Amniotic epithelial cell (primary cell): ENCODE measurements around the gene MPPED1.

Source experiments
- DNase-seq: peaks from one replicate; pipeline ENCODE4 v3.0.0-alpha.2; 2010; ENCODE audit warnings: low read depth

The MPPED1 gene, protein sequence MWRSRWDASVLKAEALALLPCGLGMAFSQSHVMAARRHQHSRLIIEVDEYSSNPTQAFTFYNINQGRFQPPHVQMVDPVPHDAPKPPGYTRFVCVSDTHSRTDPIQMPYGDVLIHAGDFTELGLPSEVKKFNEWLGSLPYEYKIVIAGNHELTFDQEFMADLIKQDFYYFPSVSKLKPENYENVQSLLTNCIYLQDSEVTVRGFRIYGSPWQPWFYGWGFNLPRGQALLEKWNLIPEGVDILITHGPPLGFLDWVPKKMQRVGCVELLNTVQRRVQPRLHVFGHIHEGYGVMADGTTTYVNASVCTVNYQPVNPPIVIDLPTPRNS

DNA sequence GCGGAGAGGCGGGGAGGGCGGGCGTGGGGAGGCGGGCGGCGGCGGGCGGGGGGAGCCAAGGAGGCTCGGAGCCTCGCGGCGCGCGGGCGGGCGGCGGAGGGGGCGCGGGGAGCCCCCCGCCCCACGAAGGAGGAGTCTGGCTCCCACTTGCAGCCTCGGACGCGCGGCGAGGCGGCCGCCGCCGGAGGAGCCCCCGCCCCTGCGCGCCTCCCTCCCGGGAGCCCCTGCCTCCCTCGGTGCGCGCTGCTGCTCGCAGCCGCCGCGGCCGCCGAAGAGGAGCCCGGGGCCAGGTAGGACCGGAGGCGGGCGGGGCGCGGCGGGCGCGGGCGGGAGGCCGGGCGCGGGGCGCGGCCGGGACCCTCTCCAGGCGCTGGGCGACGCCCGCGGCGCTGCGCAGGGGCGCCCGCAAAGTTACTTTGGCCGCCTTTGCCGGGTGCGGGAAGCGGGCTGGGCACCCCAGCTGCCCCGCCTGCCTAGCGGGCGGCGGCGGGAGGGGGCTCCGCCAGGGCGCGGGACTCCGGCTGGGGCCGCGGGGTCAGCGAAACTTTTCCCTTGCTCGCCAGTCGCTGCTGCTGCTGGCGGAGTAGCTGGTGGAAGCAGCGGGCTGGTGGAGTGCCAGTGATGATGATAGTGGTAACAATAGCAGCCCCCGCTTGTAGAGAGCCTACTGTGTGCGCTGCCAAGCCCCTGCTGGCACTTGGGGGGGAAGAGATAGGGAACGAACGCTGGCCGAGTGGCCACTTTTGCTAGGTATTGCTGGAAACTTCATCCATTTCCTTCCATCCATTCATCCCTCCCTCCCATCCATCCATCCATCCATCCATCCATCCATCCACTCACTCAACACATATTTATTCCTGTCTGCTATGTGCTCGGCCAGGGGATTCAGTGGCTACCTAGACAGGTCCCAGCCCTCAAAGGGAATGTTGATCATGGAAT, at the start of gene MPPED1:
Gene MPPED1 (plus strand): TSS at position 146 of the 939 bp plus-strand sequence. CDS start 12,972 bp downstream, outside the sequence.
- no peak for DNase-seq

DNA sequence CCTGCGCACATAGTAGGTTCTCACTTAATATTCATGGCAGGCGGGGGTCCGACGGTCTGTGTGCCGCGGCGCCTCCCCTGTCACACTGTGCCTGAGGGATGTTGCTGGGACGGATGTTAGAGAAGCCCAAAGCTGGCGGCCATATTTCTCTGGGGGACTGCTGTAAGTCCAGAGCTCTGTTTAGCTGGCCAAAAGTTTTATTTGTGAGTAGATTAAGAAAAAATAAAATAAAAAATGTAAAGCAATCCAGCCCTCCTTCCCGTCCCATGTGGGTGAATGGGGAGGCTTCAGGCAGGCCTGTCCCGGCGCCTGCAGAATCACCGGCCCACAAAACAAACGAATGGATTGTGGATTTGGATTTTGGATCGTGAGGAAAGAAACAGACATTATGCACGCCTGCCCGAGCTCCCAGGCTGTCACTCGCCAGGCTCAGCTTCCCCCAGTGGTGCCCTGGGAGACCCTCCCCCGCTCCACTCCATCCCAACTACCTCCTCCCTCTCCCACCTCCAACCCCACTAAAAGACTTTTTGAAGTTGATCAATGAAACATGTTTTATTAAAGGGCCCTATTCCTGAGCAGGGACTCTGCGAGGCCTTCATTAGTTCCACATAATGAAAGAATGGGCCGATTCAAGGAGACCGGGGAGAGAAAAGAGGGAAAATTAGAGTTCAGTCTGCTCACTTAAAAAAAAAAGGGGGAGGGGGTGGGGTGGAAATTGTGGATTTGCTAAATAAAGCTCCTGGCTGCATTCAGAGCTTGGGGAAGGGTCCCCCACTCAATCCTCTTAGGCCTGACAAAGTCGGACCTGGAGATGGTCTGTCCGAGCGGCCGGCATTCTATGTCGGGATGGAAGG, 48.3 kb upstream of the MPPED1 start:
- no peak for DNase-seq

DNA sequence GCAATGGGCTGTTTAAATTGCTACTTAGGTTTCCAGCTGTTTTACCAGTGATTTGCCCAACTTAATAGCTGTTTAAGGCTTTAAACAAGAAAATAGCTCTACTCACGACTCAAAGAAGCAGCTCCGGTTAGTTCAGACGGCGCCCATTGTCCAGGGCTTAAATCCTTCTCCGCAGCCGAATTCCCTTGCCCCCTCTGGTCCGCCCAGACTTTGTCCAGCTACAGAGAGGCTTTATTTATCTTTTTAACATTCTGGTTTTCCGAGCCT, 47.7 kb upstream of the MPPED1 start:
- no peak for DNase-seq

DNA sequence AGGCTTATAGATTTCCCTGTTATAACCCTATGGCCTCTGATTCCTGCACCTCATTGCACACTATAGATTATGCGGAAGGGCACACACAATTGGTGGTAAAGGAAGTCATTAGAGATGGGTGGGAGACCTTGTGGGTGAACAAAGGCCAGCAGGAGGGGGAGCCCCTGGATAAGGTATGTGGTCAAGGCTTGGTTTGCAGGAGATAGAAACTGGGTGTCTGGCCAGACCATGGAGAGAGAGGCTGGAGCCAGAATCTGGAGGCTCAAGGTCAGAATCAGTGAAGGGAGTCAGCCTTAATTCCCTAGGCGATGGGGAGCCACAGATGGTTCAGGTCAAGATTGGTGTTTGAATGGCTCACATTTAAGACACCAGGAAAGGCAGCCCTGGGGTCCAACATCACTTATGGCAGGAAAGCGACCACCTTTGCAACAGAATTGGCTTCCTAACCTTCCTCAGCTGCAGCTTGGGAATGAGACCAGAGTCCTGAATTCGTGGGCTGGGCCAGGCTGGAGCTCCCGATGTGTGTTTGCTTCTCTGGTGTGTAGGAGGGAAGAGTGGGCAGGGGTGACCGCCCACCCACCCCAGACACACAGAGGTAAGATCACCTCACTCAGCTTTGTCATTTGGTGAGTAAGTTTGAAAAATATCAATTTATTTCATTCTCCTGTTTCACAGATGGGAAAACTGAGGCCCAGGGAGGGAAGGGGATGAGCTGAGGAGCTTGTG, 45.9 kb upstream of the MPPED1 start:
- no peak for DNase-seq

DNA sequence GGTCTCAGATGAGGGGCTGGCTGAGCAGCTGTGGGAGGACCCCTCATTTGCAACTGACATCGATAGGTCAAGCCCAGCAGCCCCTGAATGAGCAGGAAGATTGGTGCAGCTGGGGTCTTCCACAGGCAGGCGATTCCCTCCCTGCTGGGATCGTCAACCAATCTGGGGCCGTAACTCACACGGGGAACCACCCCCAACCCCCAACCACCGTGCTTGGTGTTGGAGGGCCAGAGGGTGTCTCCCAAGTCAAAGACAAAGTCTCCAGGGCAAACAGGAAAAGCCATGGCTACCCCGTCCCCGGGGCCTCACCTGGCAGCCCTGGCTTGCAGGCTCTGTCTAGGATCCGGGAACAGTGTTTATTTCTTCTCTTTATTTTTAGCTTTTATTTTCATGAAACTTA, 41.8 kb upstream of the MPPED1 start:
- DNase-seq = no peak

DNA sequence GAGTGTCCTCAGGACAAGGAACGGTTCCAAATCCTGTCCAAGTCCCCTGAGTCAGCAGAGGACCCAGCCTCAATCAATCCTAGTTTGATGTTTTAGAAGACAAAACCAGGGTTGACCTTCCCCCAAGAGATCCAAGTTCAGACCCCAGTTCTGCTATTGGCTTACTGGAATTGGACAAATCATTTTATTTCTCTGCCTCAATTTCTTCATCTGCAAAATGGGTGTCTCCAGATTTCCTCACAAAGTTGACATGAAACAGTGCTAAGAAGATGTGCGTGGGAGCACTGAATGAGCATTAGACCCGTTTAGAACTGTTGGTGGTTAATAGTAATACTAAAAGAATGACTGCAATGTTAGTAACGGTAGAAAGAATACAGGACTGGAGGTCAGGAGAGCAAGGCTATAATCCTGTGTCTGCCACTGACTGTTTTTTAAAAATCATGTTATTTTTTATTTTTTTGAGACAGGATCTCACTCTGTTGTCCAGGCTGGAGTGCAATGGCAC, 35.8 kb upstream of the MPPED1 start:
- DNase-seq = peak; percentile 76

DNA sequence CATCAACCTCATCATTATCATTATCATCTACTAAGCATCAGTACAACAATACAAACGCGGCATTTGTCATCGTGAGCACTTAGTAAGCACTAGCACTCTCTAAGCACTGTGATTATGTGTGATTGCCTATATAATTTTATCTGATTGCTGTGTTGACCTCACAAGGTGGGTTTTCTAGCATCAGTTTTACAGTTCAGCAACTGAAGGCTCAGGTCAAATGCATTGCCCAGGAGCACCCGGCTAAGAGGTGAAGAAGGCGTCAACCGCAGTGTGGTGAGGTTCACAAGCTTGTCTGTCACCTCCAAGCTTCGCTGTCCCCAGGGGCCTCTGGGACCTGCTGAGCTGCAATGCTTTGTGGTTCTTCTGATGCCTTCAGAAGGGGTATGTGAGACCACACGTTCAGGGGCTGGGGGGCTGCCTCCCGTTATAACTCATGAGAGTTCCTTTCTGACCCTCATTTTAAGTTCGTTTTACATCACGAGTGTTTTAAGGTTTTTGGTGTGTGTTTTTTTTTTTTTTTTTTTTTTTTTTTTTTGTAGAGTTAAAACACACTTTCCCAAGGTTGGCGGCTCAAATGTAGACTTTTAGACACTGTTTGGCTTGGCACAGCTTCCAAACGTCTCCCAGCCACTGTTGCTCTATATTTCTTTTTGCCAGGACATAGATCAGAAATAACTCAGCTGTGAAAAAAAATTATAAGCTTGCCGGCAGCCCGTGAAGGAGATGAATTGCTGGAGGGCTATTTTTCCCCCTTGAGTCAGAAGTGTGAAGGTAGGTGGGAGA, 34.9 kb upstream of the MPPED1 start:
- DNase-seq = no peak

DNA sequence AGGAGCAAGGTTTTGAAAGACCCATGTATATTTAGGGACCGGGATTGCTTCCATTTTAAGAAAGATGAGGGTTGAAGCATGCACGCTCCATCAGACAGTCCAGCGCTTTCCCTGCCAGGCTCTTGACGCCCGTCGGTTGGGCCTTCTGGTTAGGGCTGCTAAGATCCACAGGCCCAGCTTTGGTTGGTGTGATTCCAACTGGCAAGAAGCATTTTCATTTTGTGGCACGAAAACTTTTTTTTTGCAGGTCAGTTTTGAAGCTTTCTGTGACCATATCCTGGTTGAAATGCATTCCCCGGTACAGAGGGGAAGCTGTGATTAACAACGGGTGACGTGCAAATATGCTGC, 34.3 kb upstream of the MPPED1 start:
- no peak for DNase-seq

DNA sequence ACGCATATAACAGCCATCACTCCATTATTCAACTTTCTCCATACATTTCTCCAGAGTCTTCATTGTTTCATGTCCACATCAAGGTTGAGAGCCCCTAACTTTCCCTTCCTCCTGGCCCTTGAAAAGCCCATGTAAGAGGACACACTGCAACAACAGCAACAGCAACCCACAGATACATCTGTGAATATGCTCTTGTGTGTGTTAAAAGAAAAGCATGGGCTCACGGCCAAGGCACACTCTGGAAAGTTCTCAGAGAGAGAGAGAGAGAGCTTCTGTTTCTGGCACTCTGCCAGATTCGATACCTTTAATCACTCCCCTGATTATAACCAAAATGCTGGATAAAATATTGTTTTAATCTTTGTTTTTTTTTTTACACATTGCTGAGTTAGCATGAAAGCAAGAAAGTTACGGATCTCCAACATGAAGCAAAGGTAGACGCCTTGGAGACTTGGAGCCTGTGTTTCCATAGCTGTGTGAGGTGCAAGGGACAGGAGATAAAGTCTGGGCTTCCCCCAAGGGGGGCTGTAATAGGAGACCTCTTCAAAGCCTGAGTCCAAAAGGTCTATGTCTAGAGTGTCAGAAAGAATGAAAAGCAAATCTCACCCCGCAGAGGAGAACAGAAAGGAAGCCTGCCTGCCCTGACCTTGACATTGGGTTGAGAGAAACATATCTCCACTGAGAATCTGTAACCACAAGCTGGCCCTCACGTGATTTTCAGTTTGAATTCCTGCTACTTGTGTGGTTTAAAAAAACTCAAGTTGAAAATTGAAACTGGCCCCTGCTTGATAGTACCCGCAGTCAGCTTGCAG, 33.7 kb upstream of the MPPED1 start:
- DNase-seq = peak; percentile 72

DNA sequence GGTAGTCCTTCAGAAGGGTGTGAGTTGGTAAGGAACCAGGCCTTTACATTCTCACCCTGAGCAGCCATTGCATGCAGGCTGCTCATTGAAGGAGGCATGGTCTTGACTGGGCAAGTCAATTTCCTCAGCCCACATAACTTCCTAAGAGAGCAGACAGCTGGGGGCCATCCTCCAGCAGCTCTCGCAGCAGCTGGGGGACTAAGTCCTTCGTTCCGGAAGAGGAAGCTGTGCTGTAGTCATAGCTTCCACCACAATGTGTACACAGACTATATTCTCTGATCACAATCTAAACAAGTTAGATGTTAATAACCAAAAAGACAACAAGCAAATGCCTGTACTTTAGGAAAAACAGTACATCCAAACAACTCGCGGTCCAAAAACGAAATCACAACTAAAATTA, 30.1 kb upstream of the MPPED1 start:
- no peak for DNase-seq

DNA sequence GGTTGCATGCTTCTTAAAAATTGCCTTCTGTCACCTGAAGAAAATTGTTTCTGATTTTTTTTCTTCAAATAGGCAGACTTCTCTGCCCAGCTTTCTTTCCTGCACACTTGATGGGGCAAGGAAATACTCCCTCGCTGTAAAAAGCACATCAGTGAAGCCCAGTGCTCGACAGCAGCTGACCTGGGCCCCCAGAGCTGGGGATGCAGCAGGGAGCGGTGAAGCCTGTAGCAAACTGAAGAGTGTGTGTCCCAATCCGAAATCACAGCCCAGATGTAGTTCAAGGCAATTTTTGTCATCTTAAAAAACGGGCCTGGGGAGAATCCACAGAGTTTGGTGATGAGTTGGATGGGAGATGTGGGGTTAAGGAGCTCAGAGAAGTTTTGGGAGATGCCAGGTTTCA, 27.0 kb upstream of the MPPED1 start:
- no peak for DNase-seq

DNA sequence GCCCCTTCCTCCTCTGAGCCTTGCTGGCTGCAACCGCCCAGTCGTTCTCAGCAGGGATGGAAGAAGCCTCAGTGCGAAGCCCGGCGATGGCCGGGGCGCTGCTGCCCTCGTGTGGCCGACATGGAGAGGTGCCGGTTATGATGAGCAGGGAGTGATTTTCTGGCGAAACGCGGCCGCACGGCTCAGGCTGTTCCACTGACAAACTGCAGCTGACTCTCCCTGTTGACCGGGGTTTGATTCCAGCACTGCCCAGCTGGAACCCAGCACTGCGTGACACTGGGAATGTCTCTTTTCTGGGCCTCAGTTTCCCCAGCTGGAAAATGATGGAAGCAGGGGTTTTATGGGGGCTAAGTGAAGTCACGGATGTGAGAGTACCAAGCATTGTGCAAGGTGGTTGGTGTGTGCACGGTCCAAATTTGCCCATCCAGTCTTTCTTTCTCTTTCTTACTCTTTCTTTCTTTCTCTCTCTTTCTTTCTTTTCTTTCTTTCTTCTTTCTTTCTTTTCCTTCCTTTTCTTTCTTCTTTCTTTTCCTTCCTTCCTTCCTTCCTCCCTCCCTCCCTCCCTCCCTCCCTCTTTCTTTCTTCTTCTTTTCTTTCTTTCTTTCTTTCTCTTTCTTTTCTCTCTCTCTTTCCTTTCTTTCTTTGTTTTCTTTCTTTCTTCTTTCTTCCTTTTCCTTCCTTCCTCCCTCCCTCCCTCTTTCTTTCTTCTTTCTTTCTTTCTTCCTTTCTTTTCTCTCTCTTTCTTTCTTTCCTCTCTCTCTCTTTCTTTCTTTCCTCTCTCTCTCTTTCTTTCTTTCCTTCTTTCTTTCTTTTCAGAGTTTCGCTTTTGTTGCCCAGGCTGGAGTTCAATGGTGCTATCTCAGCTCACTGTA, 25.8 kb upstream of the MPPED1 start:
- DNase-seq = peak; percentile 52

DNA sequence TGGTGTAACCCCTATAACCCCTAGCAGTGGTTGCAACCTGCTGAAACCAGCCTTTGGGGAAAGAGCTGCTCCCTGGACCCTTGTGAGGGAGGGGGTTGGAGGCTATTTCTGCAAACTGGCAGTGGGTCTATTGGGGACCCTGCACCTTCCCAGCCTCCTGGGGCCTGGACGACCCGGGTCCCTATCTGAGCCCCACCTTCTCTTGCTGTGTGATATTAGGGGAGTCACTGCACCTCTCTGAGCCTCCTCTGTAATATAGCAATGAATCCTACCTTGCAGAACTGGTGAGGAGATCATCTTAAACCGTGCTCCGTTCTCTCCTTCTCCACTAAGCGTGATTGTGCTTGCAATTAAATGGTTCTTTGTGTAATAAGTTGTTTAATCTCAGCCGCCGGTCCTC, 24.0 kb upstream of the MPPED1 start:
- no peak for DNase-seq

DNA sequence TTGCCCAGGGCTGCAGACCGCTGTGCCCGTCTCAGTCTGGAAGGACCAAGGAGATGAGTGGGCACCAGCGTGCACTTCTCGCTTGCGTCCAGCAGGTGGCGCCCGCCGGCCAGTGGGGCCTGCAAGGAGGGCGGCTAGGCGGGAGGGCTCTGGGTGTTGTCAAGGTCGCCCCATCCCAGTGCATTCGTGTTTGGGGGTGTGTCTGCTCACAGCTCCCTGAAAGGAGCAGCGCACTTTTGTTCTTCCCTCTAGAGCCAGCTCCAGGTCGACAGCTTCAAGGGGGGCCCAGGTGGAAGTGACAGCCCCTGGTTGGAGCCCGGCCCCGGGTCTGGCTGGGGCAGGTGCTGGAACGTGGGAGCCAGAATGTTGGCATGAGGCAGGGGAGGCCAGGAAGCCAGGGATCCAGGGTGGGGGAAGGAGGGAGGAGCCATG, 23.4 kb upstream of the MPPED1 start:
- DNase-seq = peak; percentile 40

DNA sequence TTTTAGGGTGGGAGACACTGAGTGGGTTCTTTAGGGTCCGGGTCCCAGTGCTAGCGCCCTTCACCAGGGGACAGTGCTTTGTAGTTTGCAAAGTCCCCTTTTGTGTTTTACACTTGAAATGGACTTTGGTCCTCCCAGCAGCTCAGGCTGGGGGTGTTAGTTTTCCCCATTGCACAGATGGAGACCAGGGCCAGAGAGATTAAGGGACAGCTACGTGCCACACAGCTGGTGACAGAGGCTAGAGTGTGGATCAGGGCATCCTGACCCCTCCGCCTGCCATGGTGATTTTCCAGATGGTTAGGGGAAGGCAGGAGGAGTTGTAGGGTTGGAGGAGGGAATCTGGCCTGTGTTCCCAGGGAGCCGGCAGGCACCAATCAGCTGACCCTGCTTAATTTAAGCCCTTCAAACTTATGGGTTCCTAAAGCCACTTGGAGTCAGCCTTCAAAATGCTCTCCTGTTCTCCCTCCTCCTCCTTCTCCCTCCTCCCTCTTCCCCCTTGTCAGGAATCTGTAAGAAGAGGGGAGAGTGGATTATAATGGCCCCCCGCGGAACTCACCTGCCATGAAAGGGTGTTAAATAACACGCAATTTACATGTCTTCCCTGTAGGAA, 22.5 kb upstream of the MPPED1 start:
- DNase-seq = no peak

DNA sequence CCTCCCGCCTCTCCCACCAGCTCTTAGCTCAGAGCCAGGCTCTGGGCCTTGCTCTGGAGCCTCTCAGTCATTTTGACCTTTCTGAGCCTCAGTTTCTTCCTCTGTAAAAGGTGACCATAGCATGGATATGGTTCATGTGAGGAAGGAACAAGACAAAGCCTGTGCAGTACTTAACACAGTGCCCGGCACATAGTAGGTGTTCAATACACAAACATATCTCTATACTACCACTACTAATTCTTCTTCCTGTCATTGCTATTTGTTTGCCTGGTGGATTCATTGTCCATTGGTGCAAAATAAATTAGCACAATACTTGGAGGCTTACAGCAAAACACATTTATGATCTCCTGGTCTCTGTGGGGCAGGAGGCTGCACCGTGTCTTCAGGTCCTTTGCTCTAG, 21.6 kb upstream of the MPPED1 start:
- no peak for DNase-seq

DNA sequence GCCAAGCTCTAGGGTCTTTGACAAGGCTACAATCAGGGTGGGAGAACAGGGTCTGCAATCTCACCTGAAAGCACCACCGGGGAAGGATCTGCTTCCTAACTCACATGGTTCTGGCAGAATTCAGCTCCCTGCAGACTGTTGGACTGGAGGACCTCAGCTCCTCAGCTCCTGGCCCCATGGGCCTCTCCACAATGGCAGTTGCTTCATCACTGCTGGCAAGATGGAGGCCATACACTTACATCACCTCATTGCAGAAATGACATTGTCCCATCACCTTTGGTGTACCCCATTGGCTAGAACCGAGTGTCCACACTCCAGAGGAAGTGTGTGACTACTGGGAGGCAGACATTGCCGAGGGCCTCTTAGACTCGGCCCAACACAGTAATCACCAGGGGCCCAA, 20.9 kb upstream of the MPPED1 start:
- DNase-seq = no peak

DNA sequence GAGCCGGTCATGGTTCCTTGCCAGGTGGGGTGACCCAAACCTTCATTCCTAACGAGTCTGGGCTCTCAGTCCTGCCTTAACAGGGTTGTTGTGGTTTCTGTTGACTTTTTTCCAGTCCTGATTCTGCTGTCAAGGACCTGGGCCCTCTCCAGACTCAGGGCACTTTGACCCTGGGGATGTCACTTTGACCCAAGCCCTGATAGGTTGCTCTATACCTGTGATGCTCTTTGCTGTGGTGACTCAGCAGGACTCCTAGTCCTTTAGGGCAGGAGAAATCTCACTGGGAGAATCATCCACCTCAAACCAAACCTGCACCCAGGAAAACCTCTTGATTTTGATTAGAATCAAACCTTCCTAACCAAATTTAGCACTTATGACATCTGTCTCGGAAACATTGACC, 20.5 kb upstream of the MPPED1 start:
- no peak for DNase-seq
